ENCODE data around the gene CORIN. TPM values are rescaled to one million over a fixed set of nuclear protein-coding genes. Genes with fewer than 3 reads are reported as not detected.

CORIN gene
- total RNA-seq, 1 experiment from 2014 or later = 3.5 TPM

- TF ChIP-seq ZBTB33 (IDR thresholded peaks at IDR 0.05; ENCODE audit: extremely low read depth, insufficient replicate concordance, low read length) (no peak), YY1 (IDR thresholded peaks at IDR 0.05; ENCODE audit: extremely low read depth, insufficient replicate concordance, low read depth, low read length) (no peak), ZNF274 (IDR thresholded peaks at IDR 0.05; ENCODE audit: low read depth, low read length) (no peak), RAD21 (IDR thresholded peaks at IDR 0.05; ENCODE audit: low read depth) (no peak), POLR2A (IDR thresholded peaks at IDR 0.05; ENCODE audit: borderline replicate concordance, extremely low read depth, insufficient read depth, insufficient read length) (no peak)
- ChIA-PET RAD21 (ENCODE audit: low non-redundant PET in 1 of 2, low total read pairs in 2 of 2, uncharacterized antibody in 2 of 2, unreplicated experiment in 2 of 2) (no interaction called here), CTCF (no interaction called here), POLR2A (no interaction called here)
- no peak overlapping the region for H2AFZ ChIP-seq (ENCODE audit: low read depth, low read length, poor library complexity, severe bottlenecking)
- no TSS peak for BruUV-seq (replicated peaks)
- no peak for ATAC-seq
- intact Hi-C loops (cut with micrococcal nuclease) = no loop called here
- H3K36me3 ChIP-seq (ENCODE audit: control insufficient read depth in 1 of 2, insufficient read depth in 2 of 2, low read length in 2 of 2) = no peaks in the 10 kb centered on the region
- no peak overlapping the region for H3K4me2 ChIP-seq (ENCODE audit: low read length)
- no peaks in the 10 kb centered on the region for H4K20me1 ChIP-seq (ENCODE audit: insufficient read depth)
- no peak overlapping the region for H3K4me3 ChIP-seq (replicated peaks in 1 of 2; ENCODE audit: low read depth in 1 of 2, low read length in 2 of 2)
- DNase-seq (ENCODE audit: low read depth, low spot score) = no peak
- H3K9ac ChIP-seq (ENCODE audit: low read length) = no peak overlapping the region
- H3K4me1 ChIP-seq (ENCODE audit: control insufficient read depth in 1 of 2, insufficient read depth in 2 of 2, low read length in 2 of 2) = no peaks in the 10 kb centered on the region
- H3K27me3 ChIP-seq (ENCODE audit: insufficient read depth, low read length) = no peaks in the 10 kb centered on the region
- no peak overlapping the region for H3K27ac ChIP-seq (ENCODE audit: low read depth, low read length)
- H3K9me3 ChIP-seq (ENCODE audit: control insufficient read depth in 1 of 2, insufficient read depth in 1 of 2, low read depth in 1 of 2, low read length in 2 of 2) = no peaks in the 10 kb centered on the region
- H3K79me2 ChIP-seq (ENCODE audit: insufficient read depth, low read length) = no peaks in the 10 kb centered on the region
- H3K9me2 ChIP-seq (ENCODE audit: insufficient read depth) = no peaks in the 10 kb centered on the region
These were observed 45.9 kb downstream of the CORIN start for GRCh38 chr4:47791965-47792364.

GRCh38 chr4:47790105-47790504, 47.8 kb downstream of the CORIN start:
- RAD21 ChIA-PET (ENCODE audit: low non-redundant PET in 1 of 2, low total read pairs in 2 of 2, uncharacterized antibody in 2 of 2, unreplicated experiment in 2 of 2) = no interaction called here
- POLR2A ChIA-PET = no interaction called here
- Histone ChIP-seq H3K27me3 (ENCODE audit: insufficient read depth, low read length) (no peaks in the 10 kb centered on the region), H3K9me3 (ENCODE audit: control insufficient read depth in 1 of 2, insufficient read depth in 1 of 2, low read depth in 1 of 2, low read length in 2 of 2) (no peaks in the 10 kb centered on the region), H2AFZ (ENCODE audit: low read depth, low read length, poor library complexity, severe bottlenecking) (no peak overlapping the region), H3K79me2 (ENCODE audit: insufficient read depth, low read length) (no peaks in the 10 kb centered on the region), H3K9me2 (ENCODE audit: insufficient read depth) (no peaks in the 10 kb centered on the region), H4K20me1 (ENCODE audit: insufficient read depth) (no peaks in the 10 kb centered on the region), H3K36me3 (ENCODE audit: control insufficient read depth in 1 of 2, insufficient read depth in 2 of 2, low read length in 2 of 2) (no peaks in the 10 kb centered on the region), H3K27ac (ENCODE audit: low read depth, low read length) (no peak overlapping the region), H3K4me2 (ENCODE audit: low read length) (no peak overlapping the region), H3K9ac (ENCODE audit: low read length) (no peak overlapping the region), H3K4me3 (replicated peaks in 1 of 2; ENCODE audit: low read depth in 1 of 2, low read length in 2 of 2) (no peak overlapping the region), H3K4me1 (ENCODE audit: control insufficient read depth in 1 of 2, insufficient read depth in 2 of 2, low read length in 2 of 2) (no peaks in the 10 kb centered on the region)
- ATAC-seq (no peak), DNase-seq (ENCODE audit: low read depth, low spot score) (no peak)
- no TSS peak for BruUV-seq (replicated peaks)
- intact Hi-C loops (cut with micrococcal nuclease) = no loop called here
- CTCF ChIA-PET = no interaction called here
- TF ChIP-seq SRF (IDR thresholded peaks at IDR 0.05; ENCODE audit: low read depth) (no peak), TCF7L2 (IDR thresholded peaks at IDR 0.05; ENCODE audit: borderline replicate concordance, extremely low read depth, insufficient read depth, insufficient read length) (no peak), ZFX (IDR thresholded peaks at IDR 0.05) (no peak), REST (IDR thresholded peaks at IDR 0.05; ENCODE audit: low read depth) (no peak), POLR2A (IDR thresholded peaks at IDR 0.05; ENCODE audit: borderline replicate concordance, extremely low read depth, insufficient read depth, insufficient read length) (no peak), SP1 (IDR thresholded peaks at IDR 0.05; ENCODE audit: low read depth) (no peak), SIN3A (IDR thresholded peaks at IDR 0.05; ENCODE audit: low read depth) (no peak), EZH2 (IDR thresholded peaks at IDR 0.05) (no peak), JUND (IDR thresholded peaks at IDR 0.05) (no peak), ATF3 (IDR thresholded peaks at IDR 0.05) (no peak), EGR1 (IDR thresholded peaks at IDR 0.05; ENCODE audit: low read depth) (no peak), YY1 (IDR thresholded peaks at IDR 0.05; ENCODE audit: extremely low read depth, insufficient replicate concordance, low read depth, low read length) (no peak), MAX (IDR thresholded peaks at IDR 0.05) (no peak), POLR2AphosphoS5 (IDR thresholded peaks at IDR 0.05; ENCODE audit: low read depth, low read length) (no peak)

Data from HCT116 (cell line).